T-helper 1 cell treated with Interleukin-12 subunit alpha and Interleukin-12 subunit beta and Interleukin-4 antibody, amounts not matched to agents 30 ng/mL and 1 ng/mL, for 36 hours (primary cell): ENCODE measurements around the gene ECM2. TPM values are rescaled to one million over a fixed set of nuclear protein-coding genes. Genes with fewer than 3 reads are reported as not detected.

Experiments used
- intact Hi-C: fragments of 100-400 bp; cut with micrococcal nuclease; formaldehyde crosslinking; loops from one replicate; pipeline ENCODE4 v1.15.1; 2024
- total RNA-seq: library from RNA; stranded (reverse); gene quantifications from 2 replicates; pipeline ENCODE4 v1.2.3, GENCODE V29; 2022

ECM2 gene
- total RNA-seq, 1 donor from 2014 or later, result not detected

- intact Hi-C loops, result no loop called here
These were observed 67.6 kb downstream of the ECM2 start for GRCh38 chr9:92468206-92468605.

- intact Hi-C loops, result no loop called here
These were observed 68.3 kb downstream of the ECM2 start for GRCh38 chr9:92467511-92467910.

GRCh38 chr9:92467041-92467440 is 68.7 kb downstream of the ECM2 start:
- intact Hi-C loops, result no loop called here

- intact Hi-C loops, result no loop called here
These were observed 71.8 kb downstream of the ECM2 start for GRCh38 chr9:92463984-92464383.

GRCh38 chr9:92463387-92463786 is 72.4 kb downstream of the ECM2 start:
- intact Hi-C loops, result no loop called here

GRCh38 chr9:92457576-92457975 is 78.2 kb downstream of the ECM2 start:
- intact Hi-C loops, result no loop called here

- intact Hi-C loops, result no loop called here
These were observed 80.6 kb downstream of the ECM2 start for GRCh38 chr9:92455217-92455616.

GRCh38 chr9:92446536-92446935 is 89.3 kb downstream of the ECM2 start:
- intact Hi-C loops, result no loop called here

Other genes starting within 250 kb of the ECM2 start
- 144 and 146 TPM in 2 replicates for gene IARS1, start 242.3 kb downstream of the ECM2 start, total RNA-seq
- 64.3 and 67.8 TPM in 2 replicates for gene NOL8, start 210.6 kb downstream of the ECM2 start, total RNA-seq
- 16.6 and 19.4 TPM in 2 replicates for gene CENPP, start 210.0 kb downstream of the ECM2 start, total RNA-seq
- 0.15 TPM in 1 of 2 replicates, not detected in the other for gene OGN, start 131.4 kb downstream of the ECM2 start, total RNA-seq
- not detected in 2 replicates for gene OMD, start 111.5 kb downstream of the ECM2 start, total RNA-seq
- gene ASPN, start 53.5 kb downstream of the ECM2 start, total RNA-seq, result not detected in 2 replicates
- 15.2 and 17.5 TPM in 2 replicates for gene IPPK, start 134.1 kb upstream of the ECM2 start, total RNA-seq
- gene BICD2, start 228.8 kb upstream of the ECM2 start, total RNA-seq, result 27.1 and 28.2 TPM in 2 replicates